Upper lobe of left lung (tissue), 4 donors: ENCODE data around the gene CAPN5.

Experiments used
- EP300 ChIP-seq, 4 donors: sonication (generic); formaldehyde crosslinking; IDR thresholded peaks; one replicate each; pipeline ENCODE4 v1.5.1; 2017; ENCODE audit warnings: antibody characterized with exemption in 4 of 4, control low read depth in 2 of 4
- POLR2A ChIP-seq, 4 donors: fragments of 450-650 bp; IDR thresholded peaks; one replicate each; pipeline ENCODE4 v1.5.1; 2016 to 2017; ENCODE audit warnings: antibody characterized with exemption in 4 of 4, mild to moderate bottlenecking in 2 of 4
- POLR2AphosphoS5 ChIP-seq, 2 donors: sonication (generic); formaldehyde crosslinking; IDR thresholded peaks; one replicate each; pipeline ENCODE4 v1.5.1; 2017; ENCODE audit warnings: antibody characterized with exemption in 2 of 2
- TF ChIP-seq, protein P1 (sequence below), 6 experiments: fragments of 450-650 bp in 4 of 6; fragments of 200-600 bp in 2 of 6; sonication (generic) in 2 of 6; IDR thresholded peaks; one replicate each; pipeline ENCODE4 v1.5.1; 2016 to 2019; ENCODE audit warnings: antibody characterized with exemption in 6 of 6

DNA sequence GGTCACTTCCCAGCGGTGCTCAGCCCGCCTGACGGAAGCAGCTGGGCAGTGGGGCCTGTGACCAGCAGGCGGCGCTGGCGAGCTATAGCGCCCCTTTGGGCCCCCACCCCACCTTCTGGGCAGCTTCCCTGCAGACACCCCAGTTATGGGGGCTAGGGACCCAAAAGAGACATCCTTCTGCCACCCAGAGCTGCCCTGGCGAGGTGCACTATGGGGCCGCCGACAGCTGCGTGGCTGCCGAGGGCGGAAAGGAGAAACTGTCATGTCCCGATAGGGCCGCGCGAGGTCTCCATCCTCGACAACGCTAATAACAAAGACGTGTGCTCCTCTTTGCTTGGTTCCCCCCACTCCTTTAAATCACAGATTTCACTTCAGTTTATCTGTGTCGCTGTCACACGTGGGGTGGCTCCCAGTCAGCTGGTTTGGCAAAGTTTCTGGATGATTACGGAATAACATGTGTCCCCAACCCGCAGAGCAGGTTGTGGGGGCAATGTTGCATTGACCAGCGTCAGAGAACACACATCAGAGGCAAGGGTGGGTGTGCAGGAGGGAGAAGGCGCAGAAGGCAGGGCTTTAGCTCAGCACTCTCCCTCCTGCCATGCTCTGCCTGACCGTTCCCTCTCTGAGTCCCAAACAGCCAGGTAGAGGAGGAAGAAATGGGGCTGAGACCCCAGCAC, 60.6 kb downstream of the CAPN5 start:
- TF ChIP-seq, protein P1, sequence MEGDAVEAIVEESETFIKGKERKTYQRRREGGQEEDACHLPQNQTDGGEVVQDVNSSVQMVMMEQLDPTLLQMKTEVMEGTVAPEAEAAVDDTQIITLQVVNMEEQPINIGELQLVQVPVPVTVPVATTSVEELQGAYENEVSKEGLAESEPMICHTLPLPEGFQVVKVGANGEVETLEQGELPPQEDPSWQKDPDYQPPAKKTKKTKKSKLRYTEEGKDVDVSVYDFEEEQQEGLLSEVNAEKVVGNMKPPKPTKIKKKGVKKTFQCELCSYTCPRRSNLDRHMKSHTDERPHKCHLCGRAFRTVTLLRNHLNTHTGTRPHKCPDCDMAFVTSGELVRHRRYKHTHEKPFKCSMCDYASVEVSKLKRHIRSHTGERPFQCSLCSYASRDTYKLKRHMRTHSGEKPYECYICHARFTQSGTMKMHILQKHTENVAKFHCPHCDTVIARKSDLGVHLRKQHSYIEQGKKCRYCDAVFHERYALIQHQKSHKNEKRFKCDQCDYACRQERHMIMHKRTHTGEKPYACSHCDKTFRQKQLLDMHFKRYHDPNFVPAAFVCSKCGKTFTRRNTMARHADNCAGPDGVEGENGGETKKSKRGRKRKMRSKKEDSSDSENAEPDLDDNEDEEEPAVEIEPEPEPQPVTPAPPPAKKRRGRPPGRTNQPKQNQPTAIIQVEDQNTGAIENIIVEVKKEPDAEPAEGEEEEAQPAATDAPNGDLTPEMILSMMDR (IDR thresholded peaks at IDR 0.05), result peak; percentile 95 to 98 (median 96)
- no peak for TF ChIP-seq POLR2A (IDR thresholded peaks at IDR 0.05)
- TF ChIP-seq POLR2AphosphoS5 (IDR thresholded peaks at IDR 0.05), result no peak
- TF ChIP-seq EP300 (IDR thresholded peaks at IDR 0.05), result no peak
